Mesenchymal stem cell (in vitro differentiated cells and primary cell): ENCODE measurements around the gene GPR65. TPM values are rescaled to one million over a fixed set of nuclear protein-coding genes. Genes with fewer than 3 reads are reported as not detected.

ENCODE experiments used
- DNase-seq: peaks from one replicate; pipeline ENCODE4 v3.0.0-alpha.2; 2013
- H2AFZ ChIP-seq: one replicate; pipeline ENCODE4 v1.6.1; 2013; ENCODE audit warnings: low read depth, mild to moderate bottlenecking, control low read depth, inconsistent platforms, low read length, moderate library complexity
- H2AK5ac ChIP-seq: 2 replicates; pipeline ENCODE4 v1.6.1; 2013; ENCODE audit warnings: low read length, moderate library complexity, mild to moderate bottlenecking, inconsistent platforms; ENCODE audit not compliant: severe bottlenecking
- H2BK120ac ChIP-seq: one replicate; pipeline ENCODE4 v1.6.1; 2013; ENCODE audit warnings: low read depth, mild to moderate bottlenecking, inconsistent platforms, low read length, moderate library complexity
- H2BK12ac ChIP-seq, 2 experiments: one replicate each; pipeline ENCODE4 v1.6.1; 2013; ENCODE audit warnings: inconsistent platforms in 2 of 2, low read length in 2 of 2, mild to moderate bottlenecking in 2 of 2, moderate library complexity in 2 of 2, control low read depth in 1 of 2
- H2BK15ac ChIP-seq: one replicate; pipeline ENCODE4 v1.6.1; 2013; ENCODE audit warnings: mild to moderate bottlenecking, low read depth, inconsistent platforms; ENCODE audit not compliant: poor library complexity, severe bottlenecking
- H2BK5ac ChIP-seq: 2 replicates; pipeline ENCODE4 v1.6.1; 2013; ENCODE audit warnings: low read depth, mild to moderate bottlenecking, low read length, control low read depth, inconsistent platforms; ENCODE audit not compliant: poor library complexity, severe bottlenecking
- H3K14ac ChIP-seq, 2 experiments: one replicate each; pipeline ENCODE4 v1.6.1; 2013; ENCODE audit warnings: inconsistent platforms in 2 of 2, low read length in 2 of 2, control low read depth in 1 of 2, mild to moderate bottlenecking in 1 of 2, moderate library complexity in 1 of 2
- H3K18ac ChIP-seq, 2 experiments: one replicate each; pipeline ENCODE4 v1.6.1; 2013; ENCODE audit warnings: inconsistent platforms in 2 of 2, low read length in 2 of 2, control low read depth in 1 of 2, low read depth in 1 of 2, mild to moderate bottlenecking in 1 of 2
- H3K23ac ChIP-seq, 2 experiments: one replicate each; pipeline ENCODE4 v1.6.1; 2013; ENCODE audit warnings: inconsistent platforms in 2 of 2, low read length in 2 of 2, mild to moderate bottlenecking in 2 of 2, moderate library complexity in 2 of 2, control low read depth in 1 of 2
- H3K27ac ChIP-seq: 2 replicates; pipeline ENCODE4 v1.5.1; 2013; ENCODE audit warnings: mild to moderate bottlenecking, moderate library complexity, low read length, control low read depth, inconsistent platforms; ENCODE audit not compliant: poor library complexity, severe bottlenecking
- H3K27me3 ChIP-seq, 2 experiments: 2 replicates each; pipeline versions ENCODE4 v1.6.1 to v1.7.0; 2013; ENCODE audit warnings: low read length in 2 of 2, mild to moderate bottlenecking in 2 of 2, moderate library complexity in 2 of 2, control low read depth in 1 of 2, inconsistent platforms in 1 of 2; ENCODE audit not compliant: control insufficient read depth in 1 of 2, insufficient read depth in 1 of 2
- H3K36me3 ChIP-seq, 2 experiments: 2 replicates each; pipeline versions ENCODE4 v1.6.1 to v1.7.0; 2013; ENCODE audit warnings: low read length in 2 of 2, control low read depth in 1 of 2, inconsistent platforms in 1 of 2, low read depth in 1 of 2, mild to moderate bottlenecking in 1 of 2; ENCODE audit not compliant: insufficient read depth in 2 of 2, control insufficient read depth in 1 of 2
- H3K4ac ChIP-seq, 2 experiments: one replicate each; pipeline ENCODE4 v1.6.1; 2013; ENCODE audit warnings: inconsistent platforms in 2 of 2, low read length in 2 of 2, mild to moderate bottlenecking in 2 of 2, moderate library complexity in 2 of 2, control low read depth in 1 of 2, low read depth in 1 of 2
- H3K4me1 ChIP-seq: 2 replicates; pipeline ENCODE4 v1.6.1; 2013; ENCODE audit warnings: low read depth, low read length, control low read depth; ENCODE audit not compliant: control insufficient read depth, insufficient read depth
- H3K4me2 ChIP-seq: 2 replicates; pipeline ENCODE4 v1.6.1; 2013; ENCODE audit warnings: low read length, mild to moderate bottlenecking, inconsistent platforms; ENCODE audit not compliant: poor library complexity, severe bottlenecking
- H3K4me3 ChIP-seq, 2 experiments: 2 replicates each; pipeline versions ENCODE4 v1.5.1 to v1.7.0; 2013; ENCODE audit warnings: low read length in 2 of 2, mild to moderate bottlenecking in 2 of 2, control low read depth in 1 of 2, low read depth in 1 of 2; ENCODE audit not compliant: insufficient read depth in 1 of 2
- H3K79me1 ChIP-seq: replicated peaks from 2 replicates; pipeline ENCODE4 v1.6.1; 2013; ENCODE audit warnings: mild to moderate bottlenecking, control low read depth, low read length, inconsistent platforms; ENCODE audit not compliant: poor library complexity, severe bottlenecking
- H3K9ac ChIP-seq: 2 replicates; pipeline ENCODE4 v1.7.0; 2013; ENCODE audit warnings: mild to moderate bottlenecking, low read length, moderate library complexity
- H3K9me3 ChIP-seq: 2 replicates; pipeline ENCODE4 v1.7.0; 2013; ENCODE audit warnings: mild to moderate bottlenecking, low read length; ENCODE audit not compliant: control insufficient read depth
- H4K8ac ChIP-seq: one replicate; pipeline ENCODE4 v1.6.1; 2013; ENCODE audit warnings: inconsistent platforms, mild to moderate bottlenecking, low read length, moderate library complexity
- H4K91ac ChIP-seq: one replicate; pipeline ENCODE4 v1.6.1; 2013; ENCODE audit warnings: mild to moderate bottlenecking, low read length, inconsistent platforms
- WGBS: methylation state at CpG from one replicate; pipeline ENCODE4 v1.1.7; 2013; ENCODE audit warnings: mixed read lengths; 5-methylcytosine and 5-hydroxymethylcytosine counted together
- small RNA-seq: library from polyadenylated mRNA; stranded (forward); fragments of <200 nt; extraction: miRNeasy Mini kit (QIAGEN cat#:217004); gene quantifications from one replicate; pipeline ENCODE3, GENCODE V24; 2013; ENCODE audit warnings: low read depth

The GPR65 gene

GRCh38 chr14:88060576-88060975 is 55.6 kb downstream of the GPR65 start:
- Histone ChIP-seq H2BK12ac (no peak overlapping the region), H3K4me3 (no peak overlapping the region), H3K4me2 (no peak overlapping the region), H4K8ac (no peak overlapping the region), H3K4ac (no peak overlapping the region), H3K14ac (no peak overlapping the region), H2BK15ac (no peak overlapping the region), H3K4me1 (no peaks in the 10 kb centered on the region), H4K91ac (no peak overlapping the region), H3K36me3 (no peaks in the 10 kb centered on the region), H3K18ac (no peak overlapping the region), H3K23ac (no peak overlapping the region), H3K79me1 (no peaks in the 10 kb centered on the region), H2AK5ac (no peak overlapping the region), H3K27me3 (no peaks in the 10 kb centered on the region), H3K9ac (no peak overlapping the region), H2AFZ (no peak overlapping the region), H2BK5ac (no peak overlapping the region), H3K27ac (no peak overlapping the region), H3K9me3 (no peaks in the 10 kb centered on the region), H2BK120ac (no peak overlapping the region)
- 81% methylated on average over 3 of the region's 3 CpGs for WGBS
- DNase-seq, result no peak

- Histone ChIP-seq H3K27me3 (no peaks in the 10 kb centered on the region), H3K4me1 (no peaks in the 10 kb centered on the region), H2BK15ac (no peak overlapping the region), H3K9ac (no peak overlapping the region), H3K27ac (no peak overlapping the region), H3K79me1 (no peaks in the 10 kb centered on the region), H3K18ac (no peak overlapping the region), H3K9me3 (no peaks in the 10 kb centered on the region), H2BK120ac (no peak overlapping the region), H3K14ac (no peak overlapping the region), H2BK5ac (no peak overlapping the region), H2AK5ac (no peak overlapping the region), H4K8ac (no peak overlapping the region), H4K91ac (no peak overlapping the region), H2AFZ (no peak overlapping the region), H3K4ac (no peak overlapping the region), H2BK12ac (no peak overlapping the region), H3K36me3 (no peaks in the 10 kb centered on the region), H3K23ac (no peak overlapping the region), H3K4me2 (no peak overlapping the region), H3K4me3 (no peak overlapping the region)
- no peak for DNase-seq
- WGBS, result 83% methylated on average over 2 of the region's 2 CpGs
Observed at GRCh38 chr14:88063811-88064210, 58.9 kb downstream of the GPR65 start.

Small RNA genes lying within 50 kb of the gene (small RNA-seq; reads per million reads assigned to genes)
- not detected for gene RNU6-835P
